ENCODE results near the gene IFI44. TPM values are rescaled to one million over a fixed set of nuclear protein-coding genes. Genes with fewer than 3 reads are reported as not detected.

The IFI44 gene
- total and polyA plus RNA-seq, 8 donors = 14.3 to 62.2 (median 23.3) TPM; not detected in 1

- Histone ChIP-seq H3K27ac (peak overlapping the region in 1 of 5 donors; percentile 13), H3K9me3 (no peaks in the 10 kb centered on the region), H3K36me3 (no peaks in the 10 kb centered on the region), H3K4me1 (peaks cover 8 to 36% (median 30%) of the 10 kb centered on the region in 4 donors), H3K4me3 (no peak overlapping the region), H3K27me3 (no peaks in the 10 kb centered on the region)
- no peak for TF ChIP-seq EP300 (IDR thresholded peaks at IDR 0.05)
- no peak for DNase-seq
- intact Hi-C loops (cut with DNase I; ENCODE audit: low total_unique reads) = no loop called here
- WGBS, 5 donors = 60 to 79% (median 75%) methylated on average over 4 of the region's 4 CpGs
Observed at GRCh38 chr1:78622548-78622947, 27.1 kb upstream of the IFI44 start.

GRCh38 chr1:78624035-78624434, 25.6 kb upstream of the IFI44 start:
- TF ChIP-seq CTCF (IDR thresholded peaks at IDR 0.05) (no peak), EP300 (IDR thresholded peaks at IDR 0.05) (no peak), POLR2A (IDR thresholded peaks at IDR 0.05) (no peak), POLR2AphosphoS5 (IDR thresholded peaks at IDR 0.05) (no peak)
- H3K9me3 ChIP-seq = no peaks in the 10 kb centered on the region
- no peak for DNase-seq
- peak overlapping the region in 1 of 5 donors; percentile 27 for H3K27ac ChIP-seq
- H3K27me3 ChIP-seq = no peaks in the 10 kb centered on the region
- intact Hi-C loops (cut with DNase I; ENCODE audit: low total_unique reads) = no loop called here
- 90 to 95% (median 92%) methylated on average over 7 of the region's 7 CpGs for WGBS, 5 donors
- no peaks in the 10 kb centered on the region for H3K36me3 ChIP-seq
- peaks cover 6 to 24% (median 22%) of the 10 kb centered on the region in 4 donors for H3K4me1 ChIP-seq
- H3K4me3 ChIP-seq = no peak overlapping the region

GRCh38 chr1:78627321-78627720, 22.3 kb upstream of the IFI44 start:
- H3K9me3 ChIP-seq = no peaks in the 10 kb centered on the region
- DNase-seq = no peak
- 62 to 77% (median 68%) methylated on average over 1 of the region's 1 CpG for WGBS, 5 donors
- no peaks in the 10 kb centered on the region for H3K36me3 ChIP-seq
- H3K4me3 ChIP-seq = no peak overlapping the region
- TF ChIP-seq POLR2A (IDR thresholded peaks at IDR 0.05) (no peak), EP300 (IDR thresholded peaks at IDR 0.05) (no peak), POLR2AphosphoS5 (IDR thresholded peaks at IDR 0.05) (no peak), CTCF (IDR thresholded peaks at IDR 0.05) (no peak)
- no peaks in the 10 kb centered on the region for H3K27me3 ChIP-seq
- no peak overlapping the region for H3K27ac ChIP-seq
- no peaks in the 10 kb centered on the region for H3K4me1 ChIP-seq
- intact Hi-C loops (cut with DNase I; ENCODE audit: low total_unique reads) = no loop called here

GRCh38 chr1:78630600-78630999, 19.0 kb upstream of the IFI44 start:
- no peak overlapping the region for H3K27ac ChIP-seq
- WGBS, 5 donors = 59 to 98% (median 96%) methylated on average over 2 of the region's 2 CpGs
- TF ChIP-seq POLR2A (IDR thresholded peaks at IDR 0.05) = no peak
- TF ChIP-seq CTCF (IDR thresholded peaks at IDR 0.05) = no peak
- no peak for TF ChIP-seq POLR2AphosphoS5 (IDR thresholded peaks at IDR 0.05)
- TF ChIP-seq EP300 (IDR thresholded peaks at IDR 0.05) = no peak

GRCh38 chr1:78633209-78633608, 16.4 kb upstream of the IFI44 start:
- TF ChIP-seq POLR2A (IDR thresholded peaks at IDR 0.05) (no peak), POLR2AphosphoS5 (IDR thresholded peaks at IDR 0.05) (no peak), EP300 (IDR thresholded peaks at IDR 0.05) (no peak), CTCF (IDR thresholded peaks at IDR 0.05) (no peak)
- 93 to 100% (median 98%) methylated on average over 4 of the region's 4 CpGs for WGBS, 5 donors
- Histone ChIP-seq H3K4me3 (no peak overlapping the region), H3K9me3 (no peaks in the 10 kb centered on the region), H3K27ac (no peak overlapping the region), H3K4me1 (no peaks in the 10 kb centered on the region), H3K27me3 (no peaks in the 10 kb centered on the region), H3K36me3 (no peaks in the 10 kb centered on the region)
- intact Hi-C loops (cut with DNase I; ENCODE audit: low total_unique reads) = no loop called here
- DNase-seq = no peak

More at GRCh38 chr1:78630600-78630999, 19.0 kb upstream of the IFI44 start:
- H3K4me1 ChIP-seq = no peaks in the 10 kb centered on the region
- no peaks in the 10 kb centered on the region for H3K27me3 ChIP-seq
- intact Hi-C loops (cut with DNase I; ENCODE audit: low total_unique reads) = no loop called here
- H3K9me3 ChIP-seq = no peaks in the 10 kb centered on the region
- no peak overlapping the region for H3K4me3 ChIP-seq
- no peaks in the 10 kb centered on the region for H3K36me3 ChIP-seq
- no peak for DNase-seq
